Cardiac septum (tissue), 1 donor: ENCODE data around the gene ZNF598. TPM values are rescaled to one million over a fixed set of nuclear protein-coding genes. Genes with fewer than 3 reads are reported as not detected.
"Not testable (repeated sequence)": the region's sequence is repeated elsewhere in the genome, so short reads cannot be mapped to it uniquely, and the experiment has no call there.

Experiments used
- DNase-seq: peaks from one replicate; pipeline ENCODE4 v3.0.0-alpha.2; 2020; ENCODE audit warnings: low spot score
- intact Hi-C: fragments of 100-400 bp; cut with DNase I; formaldehyde crosslinking; loops from one replicate; pipeline ENCODE4 v1.14.0; 2022
- total RNA-seq: library from RNA; stranded (reverse); fragmentation: NEBNext Ultra II Directional; extraction: Animal tissue kit (Norgen Biotek cat#: 25700); gene quantifications from one replicate; pipeline ENCODE4 v1.2.1, GENCODE V29; 2021
- donor health status: DM: no; HTN: no; CAD: no.

The ZNF598 gene
- total RNA-seq, 1 donor from 2014 or later: 21.9 TPM

DNA sequence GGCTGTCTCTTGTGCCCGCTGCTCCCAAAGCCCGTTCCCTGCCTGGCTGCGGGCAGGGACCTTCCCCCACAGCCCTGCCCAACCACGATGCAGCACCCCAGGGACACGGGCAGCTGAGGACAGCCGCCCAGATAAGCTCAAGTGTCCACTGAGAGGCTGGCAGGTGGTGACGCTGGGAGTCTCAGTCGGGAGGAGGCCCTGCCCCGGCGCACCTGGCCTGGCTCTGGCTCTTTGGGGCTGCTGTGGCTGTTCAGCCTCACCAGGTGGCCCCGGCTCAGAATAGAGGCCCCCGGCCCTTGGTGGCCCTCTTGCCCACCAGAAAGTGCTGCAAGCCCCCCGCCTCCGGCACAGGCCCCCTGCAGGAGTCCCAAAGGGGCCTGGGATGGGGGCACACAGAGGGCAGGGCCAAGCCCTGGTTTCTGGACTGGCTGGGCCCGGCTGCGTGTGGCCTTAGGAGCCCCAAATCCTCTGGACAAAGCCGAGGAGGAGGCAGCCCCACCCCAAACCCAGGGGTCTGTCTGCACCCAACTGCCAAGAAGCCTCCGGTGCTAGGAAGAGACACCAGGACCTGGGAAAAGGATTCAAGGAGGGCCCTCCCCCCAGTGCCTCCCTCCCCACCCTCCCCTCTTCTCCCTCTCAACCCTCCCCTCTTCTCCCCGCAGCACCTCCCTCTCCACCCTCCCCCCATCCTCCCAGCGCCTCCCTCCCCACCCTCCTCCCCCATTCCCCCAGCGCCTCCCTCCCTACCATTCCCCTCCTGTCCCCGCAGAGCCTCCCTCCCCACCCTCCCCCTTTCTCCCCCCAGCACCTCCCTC lies 32.8 kb upstream of the ZNF598 start:
- intact Hi-C loops: no loop called here
- DNase-seq: no peak

DNA sequence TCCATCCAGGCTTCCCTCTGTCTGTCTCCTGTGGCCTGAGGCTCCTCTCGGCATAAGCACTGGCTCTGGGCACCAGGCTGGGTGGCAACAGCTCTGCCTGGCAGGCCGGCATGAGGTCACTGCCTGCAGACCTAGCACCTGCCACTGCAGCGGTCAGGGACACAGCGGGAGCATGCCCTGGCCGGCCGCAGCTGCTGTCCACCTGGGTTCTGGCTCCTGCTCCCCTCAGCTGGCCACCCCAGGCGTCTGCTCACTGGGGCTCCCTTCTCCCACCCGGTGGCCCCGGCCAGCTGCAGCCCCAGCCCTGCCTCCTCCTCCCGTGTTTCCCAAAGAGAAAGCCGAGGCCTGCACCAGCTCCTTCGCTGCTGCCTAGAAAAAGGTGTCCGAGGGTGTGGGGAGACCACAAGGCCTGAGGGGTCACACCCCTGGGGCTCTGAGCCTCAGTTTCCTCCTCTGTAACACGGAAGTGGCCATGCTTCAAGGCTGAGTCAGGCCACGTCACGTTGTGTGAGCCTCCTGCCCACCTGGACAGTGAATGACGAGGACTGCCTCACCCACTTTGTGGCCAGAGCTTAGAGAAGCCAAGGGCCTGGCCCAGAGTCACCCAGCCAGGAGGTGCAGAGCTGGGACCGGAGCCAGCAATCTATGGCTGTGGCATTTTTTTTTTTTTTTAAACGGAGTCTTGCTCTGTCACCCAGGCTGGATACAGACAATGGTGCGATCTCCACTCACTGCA lies 31.3 kb upstream of the ZNF598 start:
- intact Hi-C loops: no loop called here
- DNase-seq: no peak

DNA sequence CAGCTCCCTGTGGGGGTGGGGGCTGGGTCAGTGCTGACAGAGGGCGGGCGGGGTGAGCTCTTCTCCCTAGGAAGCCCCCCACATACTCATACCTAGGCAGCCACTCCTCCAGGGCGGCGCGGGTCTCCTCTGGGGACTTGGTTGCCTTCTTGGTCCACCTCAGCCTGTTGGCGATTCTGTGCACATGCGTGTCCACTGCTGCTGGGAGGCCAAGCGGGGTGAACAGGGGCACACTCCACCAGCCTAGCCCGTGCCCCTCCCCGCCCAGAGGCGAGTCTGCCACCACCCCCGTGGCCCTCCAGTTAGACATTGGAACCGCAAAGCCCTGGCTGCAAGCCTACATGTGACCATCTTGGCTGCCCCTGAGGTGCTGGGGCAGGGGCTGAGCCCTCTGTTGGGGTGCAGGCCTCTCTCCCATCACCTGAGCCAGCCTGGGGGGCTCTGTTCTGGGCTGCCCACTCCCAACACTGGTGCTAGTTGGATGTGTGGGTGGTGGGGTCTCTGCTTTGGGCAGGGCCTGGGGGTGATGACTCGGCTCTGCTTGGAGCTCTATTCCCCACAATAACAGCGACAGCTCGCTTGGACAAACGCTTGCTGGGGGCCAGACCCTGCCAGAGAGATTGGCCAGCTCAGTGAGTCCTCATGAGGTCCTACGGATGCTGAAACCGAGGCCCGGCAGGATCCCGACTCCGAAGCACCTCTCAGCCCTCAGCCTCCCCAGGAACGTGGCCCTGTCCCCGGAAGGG lies 30.6 kb upstream of the ZNF598 start:
- no peak for DNase-seq
- intact Hi-C loops: no loop called here

GRCh38 chr16:2039274-2040031 lies 29.8 kb upstream of the ZNF598 start:
- intact Hi-C loops: loop anchor here (10.0 kb wide), 1 partner anchor 495 kb away; no protein-coding TSS in a partner anchor
- DNase-seq: peak; percentile 87

- no peak for DNase-seq
- intact Hi-C loops: loop anchor here (10.0 kb wide), 1 partner anchor 494 kb away; no protein-coding TSS in a partner anchor
Measured at GRCh38 chr16:2038382-2039231, 29.0 kb upstream of the ZNF598 start.

DNA sequence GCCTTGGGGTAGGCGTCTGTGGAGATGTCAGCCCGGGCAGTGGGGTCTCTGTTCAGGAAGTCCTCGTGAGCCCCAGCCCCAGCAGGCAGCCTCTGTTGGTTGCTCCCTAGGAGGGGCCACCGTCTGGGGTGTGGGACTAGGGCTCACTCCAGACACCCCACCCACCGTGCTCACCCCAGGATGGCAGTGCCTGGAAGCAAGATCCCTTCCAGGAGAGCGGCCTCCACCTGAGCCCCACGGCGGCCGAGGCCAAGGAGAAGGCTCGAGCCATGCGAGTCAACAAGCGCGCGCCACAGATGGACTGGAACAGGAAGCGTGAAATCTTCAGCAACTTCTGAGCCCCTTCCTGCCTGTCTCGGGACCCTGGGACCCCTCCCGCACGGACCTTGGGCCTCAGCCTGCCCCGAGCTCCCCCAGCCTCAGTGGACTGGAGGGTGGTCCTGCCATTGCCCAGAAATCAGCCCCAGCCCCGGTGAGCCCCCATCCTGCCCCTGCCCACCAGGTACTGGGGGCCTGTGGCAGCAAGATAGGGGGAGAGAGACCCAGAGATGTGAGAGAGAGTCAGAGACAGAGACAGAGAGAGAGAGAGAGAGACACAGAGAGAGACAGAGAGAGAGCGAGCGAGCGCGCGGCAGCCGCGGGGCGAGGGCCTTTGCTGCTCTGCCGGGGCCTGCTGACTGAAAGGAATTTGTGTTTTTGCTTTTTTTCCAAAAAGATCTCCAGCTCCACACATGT lies 28.2 kb upstream of the ZNF598 start:
- DNase-seq: no peak
- intact Hi-C loops: loop anchor here (10.0 kb wide), 1 partner anchor 493 kb away; no protein-coding TSS in a partner anchor

DNA sequence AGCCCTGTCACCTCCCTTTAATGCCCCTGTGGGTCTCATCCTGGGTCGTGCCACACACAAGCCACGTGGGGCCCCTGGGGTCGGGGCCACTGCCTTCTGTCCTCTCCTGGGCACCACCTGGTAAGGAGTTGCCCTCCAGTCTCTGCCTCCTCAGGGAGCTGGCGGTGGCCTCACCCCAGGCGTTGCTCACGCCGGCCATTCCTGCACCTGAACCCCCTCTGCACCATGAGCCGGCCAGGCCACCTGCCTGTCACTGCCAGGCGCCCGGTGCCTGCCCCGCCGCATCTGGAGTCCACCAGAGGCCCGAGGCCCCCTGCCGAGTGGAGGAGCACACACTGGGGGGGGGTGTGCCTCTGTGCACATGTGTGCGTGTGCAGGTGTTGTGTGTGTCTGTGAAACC lies 27.5 kb upstream of the ZNF598 start:
- intact Hi-C loops: loop anchor here (10.0 kb wide), 1 partner anchor 492 kb away; no protein-coding TSS in a partner anchor
- DNase-seq: no peak

DNA sequence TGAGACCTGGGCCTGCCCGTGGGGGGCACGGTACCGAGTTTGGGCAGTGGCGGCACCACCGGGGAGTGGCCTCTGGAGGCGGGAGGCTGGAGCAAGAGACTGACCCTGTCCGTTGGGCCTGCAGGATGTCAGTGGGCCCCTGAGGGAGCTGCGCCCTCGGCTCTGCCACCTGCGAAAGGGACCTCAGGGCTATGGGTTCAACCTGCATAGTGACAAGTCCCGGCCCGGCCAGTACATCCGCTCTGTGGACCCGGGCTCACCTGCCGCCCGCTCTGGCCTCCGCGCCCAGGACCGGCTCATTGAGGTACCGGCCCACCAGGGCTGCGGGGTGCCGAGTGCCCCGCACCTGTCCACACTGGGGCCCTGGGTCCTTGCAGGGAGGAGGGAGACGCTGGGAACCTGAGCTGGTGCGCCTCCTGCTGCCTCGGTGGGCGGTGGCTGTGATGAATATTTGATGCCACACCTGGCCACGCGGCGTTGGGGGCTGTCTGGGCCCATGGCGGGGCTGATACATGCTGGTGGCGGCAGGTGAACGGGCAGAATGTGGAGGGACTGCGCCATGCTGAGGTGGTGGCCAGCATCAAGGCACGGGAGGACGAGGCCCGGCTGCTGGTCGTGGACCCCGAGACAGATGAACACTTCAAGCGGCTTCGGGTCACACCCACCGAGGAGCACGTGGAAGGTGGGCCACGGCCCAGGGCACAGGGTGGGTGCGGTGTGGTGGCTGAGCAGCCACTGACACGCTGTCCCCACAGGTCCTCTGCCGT lies 26.8 kb upstream of the ZNF598 start:
- intact Hi-C loops: loop anchor here (10.0 kb wide), 1 partner anchor 492 kb away; no protein-coding TSS in a partner anchor
- DNase-seq: no peak

GRCh38 chr16:2035431-2036199 lies 26.0 kb upstream of the ZNF598 start:
- DNase-seq: no peak

DNA sequence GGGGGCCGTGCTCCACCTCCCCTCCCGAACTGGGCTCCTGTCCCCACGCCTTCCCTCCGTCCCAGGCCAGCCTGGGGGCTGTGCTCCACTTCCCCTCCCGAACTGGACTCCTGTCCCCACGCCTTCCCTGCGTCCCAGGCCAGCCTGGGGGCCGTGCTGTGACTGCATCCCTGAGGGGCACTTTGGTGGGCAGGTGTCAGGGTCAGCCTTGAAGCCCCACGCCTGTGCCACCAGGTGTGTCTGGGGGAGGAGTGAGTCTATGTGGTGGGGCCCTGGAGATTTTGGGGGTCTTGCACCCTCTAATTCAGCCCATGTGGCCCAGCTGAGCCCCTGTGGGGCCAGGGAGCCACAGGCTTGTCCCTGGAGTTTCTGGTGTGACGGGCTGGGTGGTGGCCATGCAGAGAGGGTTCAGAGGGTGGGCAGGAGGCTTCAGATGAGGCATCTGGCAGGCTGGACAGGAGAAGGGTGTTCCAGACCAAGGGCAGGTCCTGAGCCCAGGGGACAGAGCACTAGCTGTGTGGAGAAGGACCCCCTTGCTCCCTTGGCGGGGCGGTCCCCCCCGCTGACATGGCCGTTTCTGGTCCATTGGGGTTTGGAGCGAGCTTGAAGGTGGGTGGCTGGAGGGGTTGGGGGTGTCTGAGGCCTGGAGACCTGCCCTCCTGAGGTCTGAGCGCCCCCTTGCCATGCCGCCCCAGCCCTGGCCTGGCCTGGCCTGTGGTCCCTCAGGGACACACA lies 25.2 kb upstream of the ZNF598 start:
- intact Hi-C loops: loop anchor here (10.0 kb wide), 1 partner anchor 490 kb away; no protein-coding TSS in a partner anchor
- DNase-seq: no peak

More at GRCh38 chr16:2035431-2036199, 26.0 kb upstream of the ZNF598 start:
- intact Hi-C loops: loop anchor here (10.0 kb wide), 1 partner anchor 491 kb away; no protein-coding TSS in a partner anchor

- intact Hi-C loops: loop anchor here (10.0 kb wide), 1 partner anchor 489 kb away; no protein-coding TSS in a partner anchor
- DNase-seq: not testable (repeated sequence)
Measured at GRCh38 chr16:2033909-2034695, 24.5 kb upstream of the ZNF598 start.

- intact Hi-C loops: loop anchor here (10.0 kb wide), 1 partner anchor 488 kb away; no protein-coding TSS in a partner anchor
Measured at GRCh38 chr16:2033057-2033908, 23.7 kb upstream of the ZNF598 start.

DNA sequence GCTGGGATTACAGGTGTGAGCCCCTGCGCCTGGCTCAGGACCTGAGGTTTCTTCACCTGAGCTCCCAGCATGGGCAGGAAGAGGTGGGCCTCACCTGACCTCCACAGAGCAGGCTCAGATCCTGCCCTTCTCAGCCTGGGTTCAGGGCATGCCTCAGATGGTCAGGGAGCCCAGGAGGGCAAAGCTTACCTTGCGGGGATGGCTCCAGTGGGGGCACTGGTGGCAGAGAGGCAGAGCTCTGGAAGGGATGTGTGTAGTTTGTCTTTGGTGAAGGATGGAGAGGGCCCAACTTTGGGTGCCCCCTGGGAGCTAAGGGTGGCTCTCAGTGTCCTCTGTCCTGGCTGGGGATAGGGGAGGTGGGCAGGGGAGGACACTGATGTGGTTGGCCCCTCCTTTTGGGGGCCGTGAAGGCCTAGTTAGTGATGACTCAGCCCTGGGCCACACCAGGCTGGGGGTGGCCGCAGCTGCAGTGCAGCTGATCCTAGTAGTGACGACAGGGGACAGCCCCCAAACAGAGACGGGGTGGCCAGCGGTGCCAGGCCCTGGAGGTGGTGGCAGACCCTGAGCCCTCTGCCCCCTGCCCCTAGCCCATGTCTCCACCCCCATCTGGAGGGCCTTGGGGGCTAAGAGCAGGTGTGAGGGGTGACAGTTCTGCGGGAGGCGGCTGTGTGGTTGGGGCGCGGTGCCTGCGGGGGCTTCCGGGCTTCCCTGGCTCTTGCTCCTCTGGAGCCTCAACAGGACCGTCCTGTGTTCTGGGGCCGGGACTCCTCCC lies 22.9 kb upstream of the ZNF598 start:
- no peak for DNase-seq
- intact Hi-C loops: loop anchor here (10.0 kb wide), 1 partner anchor 488 kb away; no protein-coding TSS in a partner anchor

More at GRCh38 chr16:2033057-2033908, 23.7 kb upstream of the ZNF598 start:
- no peak for DNase-seq
